ENCODE results near the gene RPL39L.

RPL39L gene

GRCh38 chr3:187101184-187102072 is 37.9 kb downstream of the RPL39L start:
- Histone ChIP-seq H3K36me3 (ENCODE audit: insufficient read depth, low read length) (no peaks in the 10 kb centered on the region), H2AFZ (ENCODE audit: low read length, unreplicated experiment) (peak overlapping the region; percentile 85), H3K27me3 (ENCODE audit: insufficient read depth, low read length) (no peaks in the 10 kb centered on the region), H3K27ac (ENCODE audit: low read depth, low read length) (peak overlapping the region; percentile 51), H3K4me1 (ENCODE audit: control insufficient read depth, insufficient read depth, low read length, unreplicated experiment) (peaks cover 12% of the 10 kb centered on the region), H3K4me3 (ENCODE audit: low read depth, low read length) (peak overlapping the region; percentile 77), H3K79me2 (ENCODE audit: control insufficient read depth, insufficient read depth, low read length, unreplicated experiment) (no peaks in the 10 kb centered on the region)

- no peak overlapping the region for H3K27ac ChIP-seq (ENCODE audit: low read depth, low read length)
- H3K36me3 ChIP-seq (ENCODE audit: insufficient read depth, low read length) = no peaks in the 10 kb centered on the region
- H3K4me1 ChIP-seq (ENCODE audit: control insufficient read depth, insufficient read depth, low read length, unreplicated experiment) = peaks cover 12% of the 10 kb centered on the region
- no peaks in the 10 kb centered on the region for H3K79me2 ChIP-seq (ENCODE audit: control insufficient read depth, insufficient read depth, low read length, unreplicated experiment)
- H2AFZ ChIP-seq (ENCODE audit: low read length, unreplicated experiment) = no peak overlapping the region
- H3K27me3 ChIP-seq (ENCODE audit: insufficient read depth, low read length) = no peaks in the 10 kb centered on the region
- H3K4me3 ChIP-seq (ENCODE audit: low read depth, low read length) = no peak overlapping the region
Observed at GRCh38 chr3:187098923-187099512, 40.3 kb downstream of the RPL39L start.

GRCh38 chr3:187093320-187093719 is 46.0 kb downstream of the RPL39L start:
- Histone ChIP-seq H3K79me2 (ENCODE audit: control insufficient read depth, insufficient read depth, low read length, unreplicated experiment) (no peaks in the 10 kb centered on the region), H3K4me3 (ENCODE audit: low read depth, low read length) (no peak overlapping the region), H3K27me3 (ENCODE audit: insufficient read depth, low read length) (no peaks in the 10 kb centered on the region), H3K27ac (ENCODE audit: low read depth, low read length) (no peak overlapping the region), H3K36me3 (ENCODE audit: insufficient read depth, low read length) (no peaks in the 10 kb centered on the region), H3K4me1 (ENCODE audit: control insufficient read depth, insufficient read depth, low read length, unreplicated experiment) (no peaks in the 10 kb centered on the region), H2AFZ (ENCODE audit: low read length, unreplicated experiment) (no peak overlapping the region)

GRCh38 chr3:187088701-187089100 is 50.6 kb downstream of the RPL39L start:
- Histone ChIP-seq H3K27ac (ENCODE audit: low read depth, low read length) (no peak overlapping the region), H3K4me3 (ENCODE audit: low read depth, low read length) (no peak overlapping the region)

GRCh38 chr3:187086831-187087230 is 52.5 kb downstream of the RPL39L start:
- no peaks in the 10 kb centered on the region for H3K27me3 ChIP-seq (ENCODE audit: insufficient read depth, low read length)
- no peaks in the 10 kb centered on the region for H3K4me1 ChIP-seq (ENCODE audit: control insufficient read depth, insufficient read depth, low read length, unreplicated experiment)
- H3K27ac ChIP-seq (ENCODE audit: low read depth, low read length) = no peak overlapping the region
- H2AFZ ChIP-seq (ENCODE audit: low read length, unreplicated experiment) = no peak overlapping the region
- H3K79me2 ChIP-seq (ENCODE audit: control insufficient read depth, insufficient read depth, low read length, unreplicated experiment) = no peaks in the 10 kb centered on the region
- H3K36me3 ChIP-seq (ENCODE audit: insufficient read depth, low read length) = no peaks in the 10 kb centered on the region
- no peak overlapping the region for H3K4me3 ChIP-seq (ENCODE audit: low read depth, low read length)

More at GRCh38 chr3:187088701-187089100, 50.6 kb downstream of the RPL39L start:
- no peaks in the 10 kb centered on the region for H3K79me2 ChIP-seq (ENCODE audit: control insufficient read depth, insufficient read depth, low read length, unreplicated experiment)
- H3K27me3 ChIP-seq (ENCODE audit: insufficient read depth, low read length) = no peaks in the 10 kb centered on the region
- H3K36me3 ChIP-seq (ENCODE audit: insufficient read depth, low read length) = no peaks in the 10 kb centered on the region
- H3K4me1 ChIP-seq (ENCODE audit: control insufficient read depth, insufficient read depth, low read length, unreplicated experiment) = no peaks in the 10 kb centered on the region
- H2AFZ ChIP-seq (ENCODE audit: low read length, unreplicated experiment) = no peak overlapping the region

GRCh38 chr3:187085933-187086332 is 53.4 kb downstream of the RPL39L start:
- H2AFZ ChIP-seq (ENCODE audit: low read length, unreplicated experiment) = no peak overlapping the region
- H3K27me3 ChIP-seq (ENCODE audit: insufficient read depth, low read length) = no peaks in the 10 kb centered on the region
- no peaks in the 10 kb centered on the region for H3K79me2 ChIP-seq (ENCODE audit: control insufficient read depth, insufficient read depth, low read length, unreplicated experiment)
- no peaks in the 10 kb centered on the region for H3K36me3 ChIP-seq (ENCODE audit: insufficient read depth, low read length)
- H3K27ac ChIP-seq (ENCODE audit: low read depth, low read length) = no peak overlapping the region
- H3K4me3 ChIP-seq (ENCODE audit: low read depth, low read length) = no peak overlapping the region
- H3K4me1 ChIP-seq (ENCODE audit: control insufficient read depth, insufficient read depth, low read length, unreplicated experiment) = no peaks in the 10 kb centered on the region

- Histone ChIP-seq H3K27ac (ENCODE audit: low read depth, low read length) (no peak overlapping the region), H3K4me1 (ENCODE audit: control insufficient read depth, insufficient read depth, low read length, unreplicated experiment) (no peaks in the 10 kb centered on the region), H2AFZ (ENCODE audit: low read length, unreplicated experiment) (no peak overlapping the region), H3K4me3 (ENCODE audit: low read depth, low read length) (no peak overlapping the region), H3K36me3 (ENCODE audit: insufficient read depth, low read length) (no peaks in the 10 kb centered on the region), H3K27me3 (ENCODE audit: insufficient read depth, low read length) (no peaks in the 10 kb centered on the region), H3K79me2 (ENCODE audit: control insufficient read depth, insufficient read depth, low read length, unreplicated experiment) (no peaks in the 10 kb centered on the region)
Observed at GRCh38 chr3:187085021-187085666, 54.2 kb downstream of the RPL39L start.

- Histone ChIP-seq H2AFZ (ENCODE audit: low read length, unreplicated experiment) (no peak overlapping the region), H3K27me3 (ENCODE audit: insufficient read depth, low read length) (no peaks in the 10 kb centered on the region), H3K27ac (ENCODE audit: low read depth, low read length) (no peak overlapping the region), H3K4me1 (ENCODE audit: control insufficient read depth, insufficient read depth, low read length, unreplicated experiment) (no peaks in the 10 kb centered on the region), H3K36me3 (ENCODE audit: insufficient read depth, low read length) (no peaks in the 10 kb centered on the region), H3K4me3 (ENCODE audit: low read depth, low read length) (no peak overlapping the region), H3K79me2 (ENCODE audit: control insufficient read depth, insufficient read depth, low read length, unreplicated experiment) (no peaks in the 10 kb centered on the region)
Observed at GRCh38 chr3:187084580-187084979, 54.7 kb downstream of the RPL39L start.

- H3K27me3 ChIP-seq (ENCODE audit: insufficient read depth, low read length) = no peaks in the 10 kb centered on the region
- H3K27ac ChIP-seq (ENCODE audit: low read depth, low read length) = no peak overlapping the region
- no peak overlapping the region for H2AFZ ChIP-seq (ENCODE audit: low read length, unreplicated experiment)
- no peaks in the 10 kb centered on the region for H3K4me1 ChIP-seq (ENCODE audit: control insufficient read depth, insufficient read depth, low read length, unreplicated experiment)
- H3K36me3 ChIP-seq (ENCODE audit: insufficient read depth, low read length) = no peaks in the 10 kb centered on the region
- no peak overlapping the region for H3K4me3 ChIP-seq (ENCODE audit: low read depth, low read length)
- H3K79me2 ChIP-seq (ENCODE audit: control insufficient read depth, insufficient read depth, low read length, unreplicated experiment) = no peaks in the 10 kb centered on the region
Observed at GRCh38 chr3:187084126-187084525, 55.2 kb downstream of the RPL39L start.

- Histone ChIP-seq H3K79me2 (ENCODE audit: control insufficient read depth, insufficient read depth, low read length, unreplicated experiment) (no peaks in the 10 kb centered on the region), H2AFZ (ENCODE audit: low read length, unreplicated experiment) (no peak overlapping the region), H3K36me3 (ENCODE audit: insufficient read depth, low read length) (no peaks in the 10 kb centered on the region), H3K27me3 (ENCODE audit: insufficient read depth, low read length) (no peaks in the 10 kb centered on the region), H3K27ac (ENCODE audit: low read depth, low read length) (no peak overlapping the region), H3K4me3 (ENCODE audit: low read depth, low read length) (no peak overlapping the region), H3K4me1 (ENCODE audit: control insufficient read depth, insufficient read depth, low read length, unreplicated experiment) (no peaks in the 10 kb centered on the region)
Observed at GRCh38 chr3:187082758-187083375, 56.4 kb downstream of the RPL39L start.

All from ACC112 (cell line).